ENCODE measurements around the gene HDAC2. TPM values are rescaled to one million over a fixed set of nuclear protein-coding genes. Genes with fewer than 3 reads are reported as not detected.
"Not testable (repeated sequence)": the region's sequence is repeated elsewhere in the genome, so short reads cannot be mapped to it uniquely, and the experiment has no call there.

The HDAC2 gene
- total and polyA plus RNA-seq, 2 donors (not counting 3 experiments of a cell fraction or from before 2014, with no cell fraction given), result 121 to 142 TPM

- FAIRE-seq; CTCF ChIA-PET; H2AFZ ChIP-seq (ENCODE audit: low read depth, low read length); intact Hi-C loops (cut with micrococcal nuclease); dilution Hi-C loops (cut with MboI; ENCODE audit: extremely low pct_ligation_motif_present, low sequenced_read_pairs); H3K36me3 ChIP-seq (ENCODE audit: control insufficient read depth in 2 of 2, extremely low read depth in 1 of 2, insufficient read depth in 2 of 2, low read length in 2 of 2); H3K4me3 ChIP-seq (replicated peaks in 1 of 3; ENCODE audit: insufficient read depth in 1 of 3, low read depth in 1 of 3, low read length in 3 of 3); H3K27me3 ChIP-seq (ENCODE audit: control insufficient read depth in 2 of 2, insufficient read depth in 2 of 2, low read length in 2 of 2); DNase-seq (ENCODE audit: low read depth, low spot score); H3K9me3 ChIP-seq (replicated peaks; ENCODE audit: control insufficient read depth, insufficient read depth, low read length); H3K9ac ChIP-seq (replicated peaks; ENCODE audit: extremely low read depth, insufficient read depth, low read length); H3K27ac ChIP-seq (ENCODE audit: insufficient read depth, low read depth, low read length); BruUV-seq (replicated peaks); H3K9me1 ChIP-seq (replicated peaks; ENCODE audit: control insufficient read depth, extremely low read depth, insufficient read depth, low read length); H3K4me2 ChIP-seq (ENCODE audit: insufficient read depth, low read length); H4K20me1 ChIP-seq (replicated peaks; ENCODE audit: control insufficient read depth, extremely low read depth, insufficient read depth, low read length); H3K79me2 ChIP-seq (ENCODE audit: control insufficient read depth, insufficient read depth, low read length); POLR2A ChIA-PET: not testable (repeated sequence)
- peaks cover 19% of the 10 kb centered on the region for H3K4me1 ChIP-seq (ENCODE audit: control insufficient read depth, extremely low read depth, insufficient read depth, low read length)
Observed at GRCh38 chr6:114011486-114011885, 40.5 kb upstream of the HDAC2 start.

- no peaks in the 10 kb centered on the region for H4K20me1 ChIP-seq (replicated peaks; ENCODE audit: control insufficient read depth, extremely low read depth, insufficient read depth, low read length)
- no peak overlapping the region for H3K27ac ChIP-seq (ENCODE audit: insufficient read depth, low read depth, low read length)
- ChIA-PET POLR2A (no interaction called here), CTCF (interaction anchor here (1.2 to 4.1 kb wide), 3 partner anchors 15 to 98 kb away, joined by 4 to 20 read pairs (median 5); no protein-coding TSS in a partner anchor)
- H2AFZ ChIP-seq (ENCODE audit: low read depth, low read length), result no peak overlapping the region
- no peak overlapping the region for H3K4me2 ChIP-seq (ENCODE audit: insufficient read depth, low read length)
- no peak overlapping the region for H3K9ac ChIP-seq (replicated peaks; ENCODE audit: extremely low read depth, insufficient read depth, low read length)
- no peak for FAIRE-seq
- H3K4me3 ChIP-seq (replicated peaks in 1 of 3; ENCODE audit: insufficient read depth in 1 of 3, low read depth in 1 of 3, low read length in 3 of 3), result no peak overlapping the region
- no peaks in the 10 kb centered on the region for H3K27me3 ChIP-seq (ENCODE audit: control insufficient read depth in 2 of 2, insufficient read depth in 2 of 2, low read length in 2 of 2)
- DNase-seq (ENCODE audit: low read depth, low spot score), result no peak
- intact Hi-C loops (cut with micrococcal nuclease) (no loop called here), dilution Hi-C loops (cut with MboI; ENCODE audit: extremely low pct_ligation_motif_present, low sequenced_read_pairs) (no loop called here)
- no peaks in the 10 kb centered on the region for H3K9me1 ChIP-seq (replicated peaks; ENCODE audit: control insufficient read depth, extremely low read depth, insufficient read depth, low read length)
- H3K36me3 ChIP-seq (ENCODE audit: control insufficient read depth in 2 of 2, extremely low read depth in 1 of 2, insufficient read depth in 2 of 2, low read length in 2 of 2), result no peaks in the 10 kb centered on the region
- peaks cover 19% of the 10 kb centered on the region for H3K4me1 ChIP-seq (ENCODE audit: control insufficient read depth, extremely low read depth, insufficient read depth, low read length)
- no TSS peak for BruUV-seq (replicated peaks)
- TF ChIP-seq JUN (IDR thresholded peaks at IDR 0.05; ENCODE audit: borderline replicate concordance, insufficient read depth, insufficient read length, low read depth) (no peak), CTCF (IDR thresholded peaks at IDR 0.05; ENCODE audit: extremely low read depth in 1 of 2, insufficient read depth in 1 of 2, low read depth in 1 of 2, low read length in 2 of 2) (no peak), FOS (IDR thresholded peaks at IDR 0.05; ENCODE audit: borderline replicate concordance, insufficient read depth, low read length) (no peak), MYC (IDR thresholded peaks at IDR 0.05; ENCODE audit: low read depth, low read length) (no peak), EZH2 (IDR thresholded peaks at IDR 0.05; ENCODE audit: borderline replicate concordance, low read depth, low read length, severe bottlenecking) (no peak), POLR2A (IDR thresholded peaks at IDR 0.05; ENCODE audit: low read depth, low read length) (no peak), MAX (IDR thresholded peaks at IDR 0.05; ENCODE audit: insufficient read depth, insufficient read length) (no peak), GATA2 (IDR thresholded peaks at IDR 0.05; ENCODE audit: insufficient read depth, insufficient read length, low read depth, low read length) (no peak), POLR2AphosphoS5 (IDR thresholded peaks at IDR 0.05; ENCODE audit: insufficient read depth, low read depth, low read length) (no peak)
- H3K9me3 ChIP-seq (replicated peaks; ENCODE audit: control insufficient read depth, insufficient read depth, low read length), result no peaks in the 10 kb centered on the region
- H3K79me2 ChIP-seq (ENCODE audit: control insufficient read depth, insufficient read depth, low read length), result no peaks in the 10 kb centered on the region
Observed at GRCh38 chr6:114010540-114010939, 39.6 kb upstream of the HDAC2 start.

Measured in endothelial cell of umbilical vein (primary cell).